CD4-positive, alpha-beta T cell (primary cell): ENCODE data around the gene MUC6. TPM values are rescaled to one million over a fixed set of nuclear protein-coding genes. Genes with fewer than 3 reads are reported as not detected.

ENCODE experiments used
- ATAC-seq: fragments of 200-7000 bp; cut with Tn5 transposase; one replicate; pipeline ENCODE4 v1.10.0; 2022; ENCODE audit warnings: mild to moderate bottlenecking; ENCODE audit not compliant: poor library complexity
- CTCF ChIA-PET: fragments of 350-600 bp; sonication (Branson Sonifier 250); formaldehyde crosslinking; loops from one replicate; lab custom pipeline; 2021; ENCODE audit warnings: antibody characterized with exemption, inconsistent platforms; lab: Charles Lee
- POLR2A ChIA-PET: fragments of 350-600 bp; sonication (Branson Sonifier 250); formaldehyde crosslinking; loops from one replicate; lab custom pipeline; 2021; ENCODE audit warnings: antibody characterized with exemption, inconsistent platforms; lab: Charles Lee
- DNase-seq, 14 experiments: peaks; one replicate each; pipeline ENCODE4 v3.0.0-alpha.2; 2013 to 2020; ENCODE audit warnings: mixed read lengths in 2 of 14
- H3K27ac ChIP-seq, 2 donors: one replicate each; pipeline versions ENCODE4 v1.5.1 to v1.7.0; 2013; ENCODE audit warnings: low read length in 2 of 2, low read depth in 1 of 2, mild to moderate bottlenecking in 1 of 2
- H3K27me3 ChIP-seq, 2 experiments: 1 replicate in 1 of 2; 2 replicates in 1 of 2; pipeline versions ENCODE4 v1.6.1 to v1.7.0; 2013; ENCODE audit warnings: low read length in 2 of 2, control low read depth in 1 of 2, mild to moderate bottlenecking in 1 of 2, moderate library complexity in 1 of 2; ENCODE audit not compliant: insufficient read depth in 2 of 2, control insufficient read depth in 1 of 2
- H3K36me3 ChIP-seq: one replicate; pipeline ENCODE4 v1.6.1; 2013; ENCODE audit warnings: low read length, control low read depth; ENCODE audit not compliant: insufficient read depth
- H3K4me1 ChIP-seq: one replicate; pipeline ENCODE4 v1.6.1; 2013; ENCODE audit warnings: low read length, control low read depth; ENCODE audit not compliant: insufficient read depth
- H3K4me3 ChIP-seq: one replicate; pipeline ENCODE4 v1.5.1; 2013; ENCODE audit warnings: mild to moderate bottlenecking, low read length, moderate library complexity
- H3K9me3 ChIP-seq, 2 experiments: 1 replicate in 1 of 2; 2 replicates in 1 of 2; pipeline versions ENCODE4 v1.6.1 to v1.7.0; 2013; ENCODE audit warnings: low read length in 2 of 2, mild to moderate bottlenecking in 2 of 2, control low read depth in 1 of 2, moderate library complexity in 1 of 2; ENCODE audit not compliant: control insufficient read depth in 1 of 2, insufficient read depth in 1 of 2
- H3K27ac Mint-ChIP-seq: one replicate; pipeline ENCODE4 v1.8.0; 2020; ENCODE audit warnings: mixed read lengths
- H3K27me3 Mint-ChIP-seq: one replicate; pipeline ENCODE4 v1.8.0; 2021; ENCODE audit warnings: mixed read lengths
- H3K36me3 Mint-ChIP-seq: one replicate; pipeline ENCODE4 v1.8.0; 2021; ENCODE audit warnings: low read depth, mixed read lengths
- H3K4me1 Mint-ChIP-seq: one replicate; pipeline ENCODE4 v1.8.0; 2021; ENCODE audit warnings: low read depth, mixed read lengths
- H3K4me3 Mint-ChIP-seq: one replicate; pipeline ENCODE4 v1.8.0; 2020; ENCODE audit warnings: mild to moderate bottlenecking, mixed read lengths
- H3K9me3 Mint-ChIP-seq: one replicate; pipeline ENCODE4 v1.8.0; 2020; ENCODE audit warnings: mixed read lengths
- CTCF ChIP-seq: fragments of 200-600 bp; IDR thresholded peaks from one replicate; pipeline ENCODE4 v1.8.0; 2022; ENCODE audit warnings: antibody characterized with exemption, mild to moderate bottlenecking
- intact Hi-C, 2 experiments: fragments of 100-400 bp; cut with DNase I in 1 of 2; cut with micrococcal nuclease in 1 of 2; formaldehyde crosslinking; loops; one replicate each; pipeline versions ENCODE4 v1.15.1 to v1.9.0; 2023 to 2025; cut with DNase I, micrococcal nuclease
- total RNA-seq, 174 experiments: library from RNA in 2 of 174; stranded (reverse) in 2 of 174; gene quantifications; one replicate each; pipeline ENCODE4 v1.2.3 and lab custom pipeline; 2021 to 2026

The MUC6 gene
- total RNA-seq, 2 experiments from 2014 or later = not detected

GRCh38 chr11:1033016-1033798 lies 3.3 kb downstream of the MUC6 start:
- H3K4me3 ChIP-seq = no peak overlapping the region
- no peak for TF ChIP-seq CTCF
- no peaks in the 10 kb centered on the region for H3K27me3 Mint-ChIP-seq
- no peak overlapping the region for H3K27ac ChIP-seq
- H3K4me1 Mint-ChIP-seq = no peaks in the 10 kb centered on the region
- no peak overlapping the region for H3K27ac Mint-ChIP-seq
- CTCF ChIA-PET = no interaction called here
- POLR2A ChIA-PET = no interaction called here
- H3K36me3 ChIP-seq = no peaks in the 10 kb centered on the region
- no peak for DNase-seq
- no peaks in the 10 kb centered on the region for H3K9me3 Mint-ChIP-seq
- no peak for ATAC-seq
- intact Hi-C loops = no loop called here
- H3K9me3 ChIP-seq = no peaks in the 10 kb centered on the region
- no peaks in the 10 kb centered on the region for H3K36me3 Mint-ChIP-seq
- H3K4me1 ChIP-seq = no peaks in the 10 kb centered on the region
- H3K27me3 ChIP-seq = no peaks in the 10 kb centered on the region
- no peak overlapping the region for H3K4me3 Mint-ChIP-seq

GRCh38 chr11:1032310-1032891 lies 4.1 kb downstream of the MUC6 start:
- TF ChIP-seq CTCF = no peak
- no peaks in the 10 kb centered on the region for H3K27me3 Mint-ChIP-seq
- no peaks in the 10 kb centered on the region for H3K27me3 ChIP-seq
- no peaks in the 10 kb centered on the region for H3K36me3 Mint-ChIP-seq
- no peak overlapping the region for H3K27ac ChIP-seq
- H3K4me1 ChIP-seq = no peaks in the 10 kb centered on the region
- H3K36me3 ChIP-seq = no peaks in the 10 kb centered on the region
- intact Hi-C loops = no loop called here
- no peak overlapping the region for H3K4me3 ChIP-seq
- ATAC-seq = no peak
- ChIA-PET CTCF (no interaction called here), POLR2A (no interaction called here)
- no peaks in the 10 kb centered on the region for H3K4me1 Mint-ChIP-seq
- no peak overlapping the region for H3K27ac Mint-ChIP-seq
- H3K9me3 Mint-ChIP-seq = no peaks in the 10 kb centered on the region
- no peak for DNase-seq
- H3K4me3 Mint-ChIP-seq = no peak overlapping the region
- no peaks in the 10 kb centered on the region for H3K9me3 ChIP-seq

GRCh38 chr11:1031121-1031899 lies 5.2 kb downstream of the MUC6 start:
- TF ChIP-seq CTCF = no peak
- H3K27me3 ChIP-seq = no peaks in the 10 kb centered on the region
- H3K27me3 Mint-ChIP-seq = no peaks in the 10 kb centered on the region
- H3K9me3 ChIP-seq = no peaks in the 10 kb centered on the region
- no peaks in the 10 kb centered on the region for H3K4me1 Mint-ChIP-seq
- H3K27ac ChIP-seq = no peak overlapping the region
- no peak overlapping the region for H3K4me3 Mint-ChIP-seq
- ChIA-PET CTCF (no interaction called here), POLR2A (no interaction called here)
- no peak overlapping the region for H3K4me3 ChIP-seq
- no peaks in the 10 kb centered on the region for H3K4me1 ChIP-seq
- no peak overlapping the region for H3K27ac Mint-ChIP-seq
- H3K9me3 Mint-ChIP-seq = no peaks in the 10 kb centered on the region
- intact Hi-C loops = no loop called here
- no peak for ATAC-seq
- H3K36me3 ChIP-seq = no peaks in the 10 kb centered on the region
- no peak for DNase-seq
- no peaks in the 10 kb centered on the region for H3K36me3 Mint-ChIP-seq
